A549 (cell line): ENCODE measurements around the gene ACER3. TPM values are rescaled to one million over a fixed set of nuclear protein-coding genes. Genes with fewer than 3 reads are reported as not detected.
A peak's percentile ranks its signal among the peaks of the same experiment; 100 is the strongest.

ENCODE experiments used
- ATAC-seq, 2 experiments: fragments of 200-7000 bp in 1 of 2; fragments of >200 bp in 1 of 2; cut with Nextera tagmentation in 1 of 2; cut with Tn5 transposase in 1 of 2; 3 replicates each; pipeline versions ENCODE4 v1.8.0 to v1.9.1; 2018 to 2020; ENCODE audit warnings: mild to moderate bottlenecking in 1 of 2, moderate library complexity in 1 of 2
- CTCF ChIA-PET: fragments of 300-600 bp; sonication (Branson Sonifier 250); formaldehyde crosslinking; extraction: SDS; loops from one replicate; lab custom pipeline; 2021; ENCODE audit warnings: antibody characterized with exemption, inconsistent platforms; lab: Yijun Ruan, JAX
- POLR2A ChIA-PET: fragments of 350-600 bp; formaldehyde crosslinking; extraction: SDS; loops from one replicate; lab custom pipeline; 2021; ENCODE audit warnings: antibody characterized with exemption, inconsistent platforms; lab: Yijun Ruan, JAX
- DNase-seq, 2 experiments: peaks; one replicate each; pipeline versions ENCODE4 v3.0.0 to v3.0.0-alpha.2; 2011 to 2016; ENCODE audit warnings: low read depth in 1 of 2, low spot score in 1 of 2
- FAIRE-seq: peaks from 2 replicates; lab custom pipeline; 2011; peaks lifted over from hg19 to GRCh38; lab: Jason Lieb, UNC
- H3K27ac ChIP-seq, 2 experiments: fragments of >200 bp; sonication (Bioruptor Twin); formaldehyde crosslinking; 3 replicates each; pipeline ENCODE4 v1.5.1; 2016 to 2017
- H3K4me1 ChIP-seq: fragments of >200 bp; sonication (Bioruptor Twin); formaldehyde crosslinking; 3 replicates; pipeline ENCODE4 v1.6.1; 2016
- H3K4me2 ChIP-seq: fragments of >200 bp; sonication (Bioruptor Twin); formaldehyde crosslinking; 3 replicates; pipeline ENCODE4 v1.6.1; 2016
- H3K4me3 ChIP-seq: fragments of >200 bp; sonication (Bioruptor Twin); formaldehyde crosslinking; 3 replicates; pipeline ENCODE4 v1.5.1; 2016
- H3K9me3 ChIP-seq: fragments of >200 bp; sonication (Bioruptor Twin); formaldehyde crosslinking; 3 replicates; pipeline ENCODE4 v1.6.1; 2016
- ATOH8 ChIP-seq: fragments of 250-450 bp; sonication (Bioruptor Pico); IDR thresholded peaks from 2 replicates; pipeline ENCODE4 v1.5.0; 2020; ENCODE audit warnings: low read depth, mild to moderate bottlenecking, moderate library complexity
- BHLHE40 ChIP-seq: IDR thresholded peaks from 2 replicates; pipeline ENCODE4 v1.6.1; 2012; ENCODE audit warnings: low read depth, low read length, inconsistent platforms
- CBX8 ChIP-seq: fragments of 200-600 bp; sonication (generic); IDR thresholded peaks from 2 replicates; pipeline ENCODE4 v1.6.1; 2016
- CHD2 ChIP-seq: fragments of 150-350 bp; IDR thresholded peaks from 2 replicates; pipeline ENCODE4 v1.6.1; 2014; ENCODE audit warnings: low read length; ENCODE audit not compliant: partially characterized antibody
- CTCF ChIP-seq: fragments of >200 bp; sonication (Bioruptor Twin); formaldehyde crosslinking; IDR thresholded peaks from 3 replicates; pipeline ENCODE4 v1.5.1; 2016
- EHF ChIP-seq: fragments of 250-450 bp; sonication (Bioruptor Pico); IDR thresholded peaks from 2 replicates; pipeline ENCODE4 v1.5.0; 2020; ENCODE audit warnings: mild to moderate bottlenecking
- EP300 ChIP-seq, 2 experiments: fragments of >200 bp; sonication (Bioruptor Twin); formaldehyde crosslinking; IDR thresholded peaks; 2 replicates in 1 of 2; 3 replicates in 1 of 2; pipeline ENCODE4 v1.6.1; 2016 to 2017
- FOSB ChIP-seq: fragments of 250-450 bp; sonication (Bioruptor Pico); IDR thresholded peaks from 2 replicates; pipeline ENCODE4 v1.5.0; 2020; ENCODE audit warnings: mild to moderate bottlenecking, moderate library complexity
- FOSL2 ChIP-seq, 2 experiments: fragments of 450-650 bp in 1 of 2; fragments of >200 bp in 1 of 2; sonication (Bioruptor Twin) in 1 of 2; formaldehyde crosslinking; IDR thresholded peaks; 2 replicates each; pipeline versions ENCODE4 v1.5.0 to v1.6.1; 2016 to 2020; ENCODE audit warnings: mild to moderate bottlenecking in 1 of 2, moderate library complexity in 1 of 2
- HMGXB4 ChIP-seq: fragments of 250-450 bp; sonication (Bioruptor Pico); IDR thresholded peaks from 2 replicates; pipeline ENCODE4 v1.5.0; 2021; ENCODE audit warnings: mild to moderate bottlenecking, moderate library complexity, borderline replicate concordance
- MAFK ChIP-seq: fragments of 450-650 bp; IDR thresholded peaks from 2 replicates; pipeline ENCODE4 v1.6.1; 2014; ENCODE audit not compliant: partially characterized antibody
- MAX ChIP-seq: IDR thresholded peaks from 2 replicates; pipeline ENCODE4 v1.6.1; 2012
- NPAS2 ChIP-seq: fragments of 250-450 bp; sonication (Bioruptor Pico); IDR thresholded peaks from 2 replicates; pipeline ENCODE4 v1.8.0; 2022; ENCODE audit warnings: mild to moderate bottlenecking, moderate library complexity, borderline replicate concordance
- NR3C1 ChIP-seq: fragments of >200 bp; sonication (Bioruptor Twin); formaldehyde crosslinking; IDR thresholded peaks from 3 replicates; pipeline ENCODE4 v1.6.1; 2017
- SMC3 ChIP-seq: fragments of >200 bp; sonication (Bioruptor Twin); formaldehyde crosslinking; IDR thresholded peaks from 3 replicates; pipeline ENCODE4 v1.6.1; 2018; ENCODE audit warnings: inconsistent platforms
- SREBF2 ChIP-seq: fragments of 450-650 bp; IDR thresholded peaks from 2 replicates; pipeline ENCODE4 v1.6.1; 2014; ENCODE audit warnings: mild to moderate bottlenecking, moderate library complexity
- USF2 ChIP-seq: fragments of 450-650 bp; IDR thresholded peaks from 2 replicates; pipeline ENCODE4 v1.6.1; 2014; ENCODE audit warnings: antibody characterized with exemption
- ZC3H11A ChIP-seq: fragments of 450-650 bp; IDR thresholded peaks from 2 replicates; pipeline ENCODE4 v1.6.1; 2014; ENCODE audit warnings: antibody characterized with exemption, mild to moderate bottlenecking
- ZFP36 ChIP-seq: fragments of 450-650 bp; IDR thresholded peaks from 2 replicates; pipeline ENCODE4 v1.6.1; 2014; ENCODE audit warnings: borderline replicate concordance; ENCODE audit not compliant: partially characterized antibody
- WGBS: methylation state at CpG from one replicate; pipeline ENCODE4 v1.1.6; 2017; ENCODE audit errors: missing lambda C conversion rate; 5-methylcytosine and 5-hydroxymethylcytosine counted together
- polyA plus RNA-seq, 4 experiments: library from polyadenylated mRNA; depleted of rRNA in 3 of 4; stranded (reverse); fragments of >200 nt; fragmentation: RNase III in 1 of 4; extraction: RNeasy Plus Mini Kit Qiagen cat#74134 plus additional on column Dnase treatment in 1 of 4; gene quantifications; 2 replicates in 3 of 4; 3 replicates in 1 of 4; pipeline ENCODE4 v1.2.3, GENCODE V29; 2011 to 2017

Gene ACER3
- polyA plus RNA-seq, 2 of the 4 experiments (the other 2 are of a cell fraction), result 16.0 to 46.6 TPM

- FAIRE-seq (peak; percentile 28), DNase-seq (peak in 1 of 2 experiments; percentile 65), ATAC-seq (peak; percentile 58 to 59)
- 49% methylated on average over 9 of the region's 9 CpGs for WGBS
- TF ChIP-seq CHD2, result no peak
- no peak for TF ChIP-seq MAX
- TF ChIP-seq NR3C1, result no peak
- no peak for TF ChIP-seq EP300 (IDR thresholded peaks at IDR 0.05)
- TF ChIP-seq CBX8, result no peak
- TF ChIP-seq ZC3H11A, result no peak
- no peak for TF ChIP-seq FOSB (CRISPR knock-in tag)
- TF ChIP-seq HMGXB4 (CRISPR knock-in tag), result no peak
- TF ChIP-seq ZFP36, result peak; percentile 79
- no peak for TF ChIP-seq SREBF2
- no peak for TF ChIP-seq FOSL2 (IDR thresholded peaks at IDR 0.05)
- TF ChIP-seq FOSL2 (CRISPR knock-in tag; IDR thresholded peaks at IDR 0.05), result no peak
- no peak for TF ChIP-seq EHF
- TF ChIP-seq MAFK, result peak; percentile 55
- TF ChIP-seq USF2, result no peak
- no peak for TF ChIP-seq CTCF
- Histone ChIP-seq H3K4me2 (peak overlapping the region; percentile 93), H3K27ac (peak overlapping the region; percentile 80 to 91), H3K4me1 (peaks cover 27% of the 10 kb centered on the region), H3K4me3 (peak overlapping the region; percentile 37; the same call in 2 of the 3 replicates), H3K9me3 (no peaks in the 10 kb centered on the region)
- ChIA-PET POLR2A (interaction anchor here (1.1 to 1.2 kb wide), 2 partner anchors 15 to 23 kb away, joined by 3 to 5 read pairs; no protein-coding TSS in a partner anchor), CTCF (interaction anchor here (0.9 to 2.4 kb wide), 10 partner anchors 12 to 96 kb away, joined by 3 to 10 read pairs (median 5); no protein-coding TSS in a partner anchor)
These were observed 36.4 kb upstream of the ACER3 start for GRCh38 chr11:76824083-76824939.

GRCh38 chr11:76824980-76825725, 35.6 kb upstream of the ACER3 start:
- Histone ChIP-seq H3K4me3 (no peak overlapping the region), H3K4me1 (peaks cover 27% of the 10 kb centered on the region), H3K4me2 (no peak overlapping the region), H3K9me3 (no peaks in the 10 kb centered on the region)
- no peak for DNase-seq
- 86% methylated on average over 5 of the region's 5 CpGs for WGBS
- CTCF ChIA-PET, result interaction anchor here (1.0 to 2.4 kb wide), 7 partner anchors 11 to 95 kb away, joined by 3 to 10 read pairs (median 7); no protein-coding TSS in a partner anchor
- FAIRE-seq, result no peak
- TF ChIP-seq MAFK, result no peak
- TF ChIP-seq BHLHE40, result no peak
- no peak for TF ChIP-seq CTCF
- no peak for TF ChIP-seq ATOH8 (CRISPR knock-in tag)
- no peak for TF ChIP-seq HMGXB4 (CRISPR knock-in tag)
- no peak for TF ChIP-seq CBX8
- TF ChIP-seq NPAS2 (CRISPR knock-in tag), result no peak
- no peak for TF ChIP-seq SMC3
- TF ChIP-seq ZFP36, result no peak
- TF ChIP-seq, all 56 proteins: peak for 0
- H3K27ac ChIP-seq, result peak overlapping the region; percentile 80 to 91
- POLR2A ChIA-PET, result interaction anchor here (1.1 kb wide), 1 partner anchor 24 kb away, joined by 3 read pairs; no protein-coding TSS in a partner anchor
- no peak for ATAC-seq
